ENCODE measurements around the gene CARMIL3.
"Not testable (repeated sequence)": the region's sequence is repeated elsewhere in the genome, so short reads cannot be mapped to it uniquely, and the experiment has no call there.

Gene CARMIL3

GRCh38 chr14:24042746-24043145, 9.1 kb upstream of the CARMIL3 start:
- no peak for DNase-seq

GRCh38 chr14:24049002-24049401, 2.8 kb upstream of the CARMIL3 start:
- not testable (repeated sequence) for DNase-seq

GRCh38 chr14:24050753-24051152, 1.1 kb upstream of the CARMIL3 start:
- DNase-seq, result not testable (repeated sequence)

DNA sequence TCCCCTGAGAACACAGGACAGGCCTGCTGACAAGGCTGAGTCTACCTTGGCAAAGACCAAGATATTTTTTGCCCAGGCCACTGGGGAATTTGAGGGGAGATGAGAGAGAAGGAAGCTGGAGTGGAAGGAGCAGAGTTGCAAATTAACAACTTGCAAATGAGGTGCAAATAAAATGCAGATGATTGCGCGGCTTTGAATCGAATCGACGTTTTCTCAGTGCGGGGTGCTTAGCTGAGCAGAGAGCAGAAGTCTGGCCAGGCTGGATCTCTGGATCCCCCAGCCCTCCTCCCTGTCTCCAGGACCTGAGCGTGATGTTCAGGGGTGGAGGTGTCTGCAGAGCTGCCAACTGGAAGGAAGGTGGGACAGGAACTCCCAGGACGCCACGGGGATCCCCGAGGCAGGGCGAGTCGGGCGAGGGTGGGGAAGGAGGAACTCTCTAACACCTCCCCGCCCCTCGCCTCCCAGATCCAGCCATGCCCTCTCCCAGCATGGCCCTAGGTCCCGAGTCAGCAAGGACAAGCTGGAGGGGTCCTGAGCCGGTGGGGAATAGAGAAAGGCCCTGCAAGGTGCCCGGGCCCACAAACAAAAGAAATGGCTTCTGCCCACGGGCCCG, 527 bp upstream of the CARMIL3 start:
- DNase-seq, result no peak

GRCh38 chr14:24052656-24053547, 1.1 kb downstream of the CARMIL3 start:
- DNase-seq, result no peak

DNA sequence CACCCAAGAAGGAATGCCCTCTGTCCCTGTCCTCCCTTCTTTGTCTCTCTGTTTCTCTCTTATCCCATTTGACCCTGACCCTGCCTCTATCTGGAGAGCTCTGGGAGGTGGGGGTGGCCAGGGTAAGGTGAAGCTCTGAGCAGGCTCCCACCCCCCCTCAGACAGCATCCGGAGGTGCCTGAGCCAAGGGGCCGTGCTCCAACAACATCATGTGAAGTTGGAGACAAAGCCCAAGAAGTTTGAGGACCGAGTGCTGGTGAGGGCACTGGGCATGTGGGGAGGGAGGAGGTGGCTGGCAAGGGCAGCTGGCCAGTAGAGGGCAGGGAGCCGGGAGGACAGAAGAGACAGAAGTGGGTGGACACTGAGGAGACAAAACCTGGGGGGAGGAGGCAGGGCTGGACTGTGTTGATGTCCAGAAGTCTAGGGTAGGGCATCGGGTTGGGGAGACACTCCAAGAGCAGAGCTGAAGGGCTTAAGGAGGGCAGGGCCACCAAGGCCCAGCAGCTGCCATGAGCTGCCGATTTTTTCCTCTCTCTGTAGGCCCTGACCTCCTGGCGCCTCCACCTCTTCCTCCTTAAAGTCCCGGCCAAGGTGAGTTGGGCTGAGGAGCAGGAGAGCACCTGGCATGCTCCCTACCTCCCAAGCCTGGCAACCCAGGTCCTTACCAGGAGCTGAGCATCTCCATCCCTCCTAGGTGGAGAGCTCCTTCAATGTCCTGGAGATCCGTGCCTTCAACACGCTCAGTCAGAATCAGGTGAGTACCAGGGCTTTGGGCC, 1.9 kb downstream of the CARMIL3 start:
- no peak for DNase-seq

- DNase-seq, result no peak
Observed at GRCh38 chr14:24054324-24054641, 2.5 kb downstream of the CARMIL3 start.

DNA sequence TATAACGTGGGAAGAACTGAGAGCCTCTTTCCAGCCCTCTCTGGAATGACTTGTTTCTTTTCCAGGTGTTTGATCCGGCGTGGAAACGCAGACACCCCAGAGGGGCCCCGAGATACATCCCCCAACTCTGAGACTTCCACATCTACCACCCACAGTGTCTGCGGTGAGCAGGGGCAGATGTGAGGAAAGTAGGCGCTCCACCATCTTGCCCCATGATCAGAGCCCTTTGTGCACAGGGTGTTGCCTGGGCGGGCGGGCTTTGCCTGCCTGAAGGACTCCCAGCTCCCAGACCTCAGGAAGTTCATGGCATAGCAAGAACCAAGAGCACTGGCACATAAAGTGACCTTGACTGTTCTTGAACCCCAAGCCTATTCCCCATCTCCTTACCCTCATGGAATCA, 2.8 kb downstream of the CARMIL3 start:
- DNase-seq, result no peak

DNA sequence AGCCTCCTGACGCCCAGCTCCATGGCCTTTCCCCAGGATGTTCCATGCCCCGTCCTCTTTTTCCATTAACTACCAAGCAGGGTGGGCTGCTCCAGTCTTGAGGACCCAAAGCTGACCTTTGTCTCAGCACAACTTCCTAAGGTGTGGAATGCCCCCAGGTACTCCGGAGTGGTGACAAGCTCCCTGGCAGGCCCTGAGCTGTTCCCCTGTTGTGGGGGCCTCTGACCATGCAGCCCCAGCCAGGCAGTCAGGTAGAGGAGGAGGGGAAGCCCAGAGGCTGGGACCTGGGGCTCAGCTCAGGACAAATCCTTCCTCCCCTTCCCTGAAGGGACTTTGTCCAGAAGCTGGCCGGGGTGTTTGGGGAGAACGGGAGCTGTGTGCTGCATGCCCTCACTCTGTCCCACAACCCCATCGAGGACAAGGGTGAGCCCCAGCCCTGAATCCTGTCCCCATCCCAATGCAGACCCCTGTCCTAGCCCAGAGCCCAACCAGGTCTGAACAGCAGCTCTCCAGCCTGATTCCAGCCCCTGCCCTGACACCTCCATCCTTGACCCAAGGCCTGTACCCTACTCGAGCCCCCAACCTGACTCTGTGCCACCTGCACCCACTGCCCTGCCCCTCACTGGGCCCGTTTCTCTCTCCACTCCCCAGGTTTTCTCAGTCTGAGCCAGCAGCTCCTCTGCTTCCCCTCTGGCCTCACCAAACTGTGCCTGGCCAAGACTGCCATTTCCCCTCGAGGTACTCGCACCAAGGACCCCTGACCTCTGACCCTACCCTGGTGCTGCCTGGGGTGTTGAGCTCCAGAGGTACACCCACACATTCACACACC, 4.4 kb downstream of the CARMIL3 start:
- no peak for DNase-seq

GRCh38 chr14:24056800-24057184, 5.0 kb downstream of the CARMIL3 start:
- DNase-seq, result no peak

GRCh38 chr14:24057271-24057670, 5.5 kb downstream of the CARMIL3 start:
- no peak for DNase-seq

DNA sequence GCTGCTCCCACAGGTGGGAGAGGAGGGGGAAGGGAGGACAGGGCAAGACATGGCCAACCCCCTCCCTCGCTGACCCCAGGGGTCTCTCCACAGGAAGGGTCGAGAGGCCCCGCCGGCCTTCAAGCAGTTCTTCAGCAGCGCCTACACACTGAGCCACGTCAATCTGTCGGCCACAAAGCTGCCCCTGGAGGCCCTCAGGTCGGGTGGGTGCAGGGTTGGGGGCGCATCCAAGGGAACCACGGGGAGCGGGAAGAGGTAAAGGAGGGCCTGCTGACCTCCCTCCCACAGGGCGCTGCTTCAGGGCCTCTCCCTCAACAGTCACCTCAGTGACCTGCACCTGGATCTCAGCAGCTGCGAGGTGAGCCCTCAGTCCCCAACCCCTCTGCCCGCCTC, 6.1 kb downstream of the CARMIL3 start:
- no peak for DNase-seq

- peak; percentile 76 for DNase-seq
Observed at GRCh38 chr14:24058260-24058950, 6.6 kb downstream of the CARMIL3 start.

GRCh38 chr14:24058951-24059475, 7.2 kb downstream of the CARMIL3 start:
- DNase-seq, result no peak

DNA sequence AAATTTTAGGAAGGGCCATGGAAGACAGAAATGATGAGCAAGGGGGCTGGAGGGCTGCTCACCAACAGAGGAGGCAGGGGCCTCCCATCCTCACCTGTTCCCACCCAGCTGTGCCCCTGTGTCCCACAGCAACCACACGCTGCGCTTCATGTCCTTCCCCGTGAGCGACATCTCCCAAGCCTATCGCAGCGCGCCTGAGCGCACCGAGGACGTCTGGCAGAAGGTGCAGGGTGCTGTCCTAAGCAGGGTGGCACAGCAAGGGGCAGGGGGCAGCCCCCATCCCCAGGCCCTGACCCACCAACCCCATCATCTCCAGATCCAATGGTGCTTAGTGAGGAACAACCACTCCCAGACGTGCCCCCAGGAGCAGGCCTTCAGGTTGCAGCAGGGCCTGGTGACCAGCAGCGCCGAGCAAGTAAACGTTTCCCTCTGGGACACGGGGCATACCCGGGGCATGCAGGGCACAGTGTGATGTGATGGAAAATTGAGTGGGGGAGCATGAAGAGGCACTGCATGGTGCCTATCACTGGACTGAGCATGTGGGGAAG, 8.1 kb downstream of the CARMIL3 start:
- no peak for DNase-seq

DNA sequence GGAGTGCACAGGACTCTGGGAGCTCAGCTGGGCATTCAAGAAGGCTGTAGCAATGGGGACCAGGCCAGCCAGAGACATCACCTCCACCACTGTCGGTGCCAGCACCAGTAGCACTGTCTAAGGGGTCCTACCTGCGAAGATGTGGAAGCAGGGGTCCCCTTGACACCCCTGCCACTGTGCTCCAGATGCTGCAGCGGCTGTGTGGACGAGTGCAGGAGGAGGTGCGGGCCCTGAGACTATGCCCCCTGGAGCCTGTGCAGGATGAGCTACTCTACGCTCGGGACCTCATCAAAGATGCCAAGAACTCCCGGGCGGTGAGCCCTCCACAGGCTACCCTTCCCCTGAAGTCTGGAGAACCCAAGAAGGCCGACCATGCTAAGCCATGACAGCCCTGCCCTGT, 8.6 kb downstream of the CARMIL3 start:
- DNase-seq, result no peak

DNA sequence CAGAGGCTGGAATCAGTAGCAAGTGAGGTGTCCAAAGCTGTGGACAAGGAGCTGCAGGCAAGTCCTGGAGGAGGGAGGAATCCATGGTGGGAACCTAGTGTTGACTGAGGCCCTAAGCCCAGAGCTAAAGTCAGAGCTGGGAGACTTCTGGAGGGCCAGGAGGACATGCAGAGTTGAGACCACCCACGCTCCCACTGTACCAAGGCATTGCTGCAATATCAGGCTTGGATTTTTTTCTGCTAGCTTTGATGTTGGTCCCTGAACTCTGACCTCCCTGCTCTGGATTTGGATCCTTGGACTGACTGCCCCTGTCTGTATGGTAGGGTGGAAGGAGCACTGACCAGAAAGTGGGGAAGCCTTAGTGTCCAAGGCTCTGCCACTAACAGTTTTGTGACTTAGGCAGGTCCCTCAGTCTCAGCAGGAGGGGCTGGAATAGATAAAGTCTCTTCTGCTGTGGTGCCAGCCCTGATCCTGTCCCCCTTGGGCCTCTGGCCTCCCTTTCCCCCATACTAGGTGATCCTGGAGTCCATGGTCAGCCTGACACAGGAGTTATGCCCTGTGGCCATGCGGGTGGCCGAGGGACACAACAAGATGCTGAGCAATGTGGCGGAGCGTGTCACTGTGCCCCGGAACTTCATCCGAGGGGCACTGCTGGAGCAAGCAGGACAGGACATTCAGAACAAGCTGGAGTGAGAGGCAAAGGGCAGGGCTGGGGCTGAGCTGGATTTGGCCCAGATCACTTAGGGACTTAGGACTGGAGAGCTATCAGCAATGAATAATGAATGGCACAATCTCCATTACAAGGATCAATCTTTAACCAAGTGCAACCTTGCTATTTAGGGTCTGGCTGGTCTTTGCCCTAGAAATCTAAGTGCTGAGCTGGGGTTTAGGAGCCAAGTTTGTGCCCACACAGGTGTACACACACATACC, 9.4 kb downstream of the CARMIL3 start:
- DNase-seq, result no peak

- DNase-seq, result no peak
Observed at GRCh38 chr14:24062216-24062980, 10.6 kb downstream of the CARMIL3 start.

DNA sequence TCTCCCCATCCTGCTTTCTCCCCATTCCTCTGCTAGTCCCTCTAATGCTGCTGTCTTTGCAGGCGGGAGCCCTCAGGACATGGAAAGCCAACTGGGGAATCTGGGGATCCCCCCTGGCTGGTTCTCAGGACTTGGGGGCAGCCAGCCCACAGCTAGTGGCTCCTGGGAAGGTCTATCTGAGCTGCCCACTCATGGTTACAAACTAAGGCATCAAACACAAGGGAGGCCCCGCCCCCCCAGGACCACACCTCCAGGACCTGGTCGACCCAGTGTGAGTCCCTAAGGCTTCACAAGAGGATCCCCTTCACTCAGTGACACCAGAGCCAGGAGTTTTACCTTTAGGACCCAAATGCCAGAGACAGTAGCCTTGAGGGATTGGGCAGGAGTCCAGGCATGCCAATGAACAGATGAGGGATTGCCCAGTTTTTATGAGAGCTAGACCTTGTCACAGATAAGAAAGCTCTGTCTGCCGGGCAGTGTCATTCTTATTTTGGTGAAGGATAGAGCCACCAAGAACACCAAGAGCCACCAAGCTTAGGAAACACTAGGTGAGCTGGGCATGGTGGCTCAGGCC, 11.5 kb downstream of the CARMIL3 start:
- no peak for DNase-seq
